Stomach (tissue), 9 donors: ENCODE data around the gene ADGRE2. TPM values are rescaled to one million over a fixed set of nuclear protein-coding genes. Genes with fewer than 3 reads are reported as not detected.

Experiments used
- DNase-seq, 2 donors: peaks; one replicate each; pipeline versions ENCODE4 v3.0.0 to v3.0.0-alpha.2; 2013 to 2019
- H3K27ac ChIP-seq, 5 donors: fragments of 200-600 bp in 4 of 5; sonication (generic) in 4 of 5; one replicate each; pipeline ENCODE4 v1.5.1; 2013 to 2019; ENCODE audit warnings: mild to moderate bottlenecking in 1 of 5, moderate library complexity in 1 of 5
- H3K27me3 ChIP-seq, 3 donors: fragments of 200-600 bp; sonication (generic); one replicate each; pipeline ENCODE4 v1.5.1; 2017 to 2019; ENCODE audit warnings: mixed run types in 1 of 3
- H3K36me3 ChIP-seq, 4 donors: fragments of 200-600 bp; sonication (generic); 1 replicate in 3 of 4; 2 replicates in 1 of 4; pipeline ENCODE4 v1.5.1; 2016 to 2019
- H3K4me1 ChIP-seq, 4 donors: fragments of 200-600 bp; sonication (generic); one replicate each; pipeline ENCODE4 v1.5.1; 2016 to 2019
- H3K4me3 ChIP-seq, 4 donors: fragments of 200-600 bp; sonication (generic) in 3 of 4; one replicate each; pipeline ENCODE4 v1.5.1; 2016 to 2019; ENCODE audit warnings: mild to moderate bottlenecking in 1 of 4
- H3K9me3 ChIP-seq, 4 donors: fragments of 200-600 bp; sonication (generic); one replicate each; pipeline ENCODE4 v1.5.1; 2016 to 2019
- CTCF ChIP-seq, 7 experiments: fragments of 450-650 bp in 4 of 7; fragments of 200-600 bp in 3 of 7; sonication (generic) in 3 of 7; IDR thresholded peaks; one replicate each; pipeline ENCODE4 v1.5.1; 2016 to 2019; ENCODE audit warnings: antibody characterized with exemption in 7 of 7, control low read depth in 2 of 7, mild to moderate bottlenecking in 1 of 7
- EP300 ChIP-seq: sonication (generic); formaldehyde crosslinking; IDR thresholded peaks from one replicate; pipeline ENCODE4 v1.6.1; 2017; ENCODE audit warnings: antibody characterized with exemption
- POLR2A ChIP-seq, 4 donors: fragments of 450-650 bp; IDR thresholded peaks; one replicate each; pipeline ENCODE4 v1.6.1; 2016; ENCODE audit warnings: antibody characterized with exemption in 4 of 4, control low read depth in 2 of 4, mild to moderate bottlenecking in 1 of 4, moderate library complexity in 1 of 4
- POLR2AphosphoS5 ChIP-seq, 3 donors: sonication (generic); formaldehyde crosslinking; IDR thresholded peaks; one replicate each; pipeline ENCODE4 v1.6.1; 2016; ENCODE audit warnings: antibody characterized with exemption in 3 of 3
- WGBS, 5 donors: extraction: QIAGEN DNeasy Blood & Tissue Kit in 3 of 5; methylation state at CpG; one replicate each; pipeline versions ENCODE4 v1.1.5 to v1.1.7; 2013 to 2018; 5-methylcytosine and 5-hydroxymethylcytosine counted together
- intact Hi-C: fragments of 100-400 bp; cut with DNase I; formaldehyde crosslinking; loops from one replicate; pipeline ENCODE4 v1.15.1; 2023; ENCODE audit warnings: low total_unique reads
- polyA plus RNA-seq, 3 donors: library from polyadenylated mRNA; stranded (reverse); fragments of 200-250 nt; gene quantifications; one replicate each; pipeline ENCODE4 v1.2.3, GENCODE V29; 2013
- total RNA-seq, 5 donors: library from RNA; depleted of rRNA; stranded (reverse); fragments of >200 nt; gene quantifications; one replicate each; pipeline versions ENCODE4 v1.1.0 to v1.2.3, GENCODE V29; 2014 to 2016
- donor health status: healthy with polysubstance abuse.
- donor health status: Bipolar disorder and iron deficiency.
- donor health status: healthy.

The ADGRE2 gene
- total and polyA plus RNA-seq, 8 donors, result 0.28 to 9.6 (median 1.7) TPM; not detected in 1

DNA sequence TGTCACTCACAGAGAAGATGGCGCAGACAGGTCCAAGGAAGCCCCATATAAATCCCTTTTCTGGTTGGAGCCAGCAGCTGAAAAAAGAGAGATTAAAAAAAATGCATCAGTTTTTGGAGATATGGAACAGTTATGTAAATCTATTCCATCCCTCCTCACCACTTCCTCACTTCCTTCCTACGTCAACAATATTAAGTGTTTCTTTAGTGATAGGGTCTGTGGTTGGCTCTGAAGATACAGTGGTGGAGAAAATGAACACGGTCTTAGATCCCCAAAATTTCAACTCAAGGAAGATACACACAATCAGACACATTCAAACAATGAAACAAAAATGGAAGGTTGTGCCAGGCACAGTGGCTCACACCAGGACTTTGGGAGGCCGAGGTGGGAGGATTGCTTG is 31.5 kb downstream of the ADGRE2 start:
- 62 to 82% (median 78%) methylated on average over 4 of the region's 4 CpGs for WGBS, 5 donors
- peaks cover 0 to 2% (median 0%) of the 10 kb centered on the region in 4 donors for H3K9me3 ChIP-seq
- DNase-seq, result no peak
- H3K4me3 ChIP-seq, result no peak overlapping the region
- no peak overlapping the region for H3K27ac ChIP-seq
- H3K36me3 ChIP-seq, result peaks cover 0 to 43% (median 3%) of the 10 kb centered on the region in 4 donors
- intact Hi-C loops, result no loop called here
- TF ChIP-seq POLR2AphosphoS5 (IDR thresholded peaks at IDR 0.05) (no peak), CTCF (IDR thresholded peaks at IDR 0.05) (no peak)
- H3K27me3 ChIP-seq, result no peaks in the 10 kb centered on the region
- H3K4me1 ChIP-seq, result no peaks in the 10 kb centered on the region

GRCh38 chr19:14735915-14736314 is 42.4 kb downstream of the ADGRE2 start:
- DNase-seq, result no peak
- WGBS, 5 donors, result 60 to 80% (median 78%) methylated on average over 5 of the region's 5 CpGs
- Histone ChIP-seq H3K4me1 (no peaks in the 10 kb centered on the region), H3K9me3 (peaks cover 0 to 26% (median 3%) of the 10 kb centered on the region in 4 donors), H3K27ac (no peak overlapping the region), H3K36me3 (peaks cover 0 to 15% (median 0%) of the 10 kb centered on the region in 4 donors), H3K27me3 (no peaks in the 10 kb centered on the region), H3K4me3 (no peak overlapping the region)
- TF ChIP-seq CTCF (IDR thresholded peaks at IDR 0.05) (no peak), POLR2AphosphoS5 (IDR thresholded peaks at IDR 0.05) (no peak), EP300 (no peak), POLR2A (IDR thresholded peaks at IDR 0.05) (no peak)
- intact Hi-C loops, result no loop called here

GRCh38 chr19:14733574-14733973 is 44.8 kb downstream of the ADGRE2 start:
- intact Hi-C loops, result no loop called here
- peaks cover 0 to 13% (median 0%) of the 10 kb centered on the region in 4 donors for H3K36me3 ChIP-seq
- TF ChIP-seq POLR2A (IDR thresholded peaks at IDR 0.05), result no peak
- no peak for TF ChIP-seq POLR2AphosphoS5 (IDR thresholded peaks at IDR 0.05)
- TF ChIP-seq CTCF (IDR thresholded peaks at IDR 0.05), result no peak
- no peak for TF ChIP-seq EP300

GRCh38 chr19:14732510-14732909 is 45.9 kb downstream of the ADGRE2 start:
- Histone ChIP-seq H3K27me3 (no peaks in the 10 kb centered on the region), H3K4me3 (no peak overlapping the region), H3K36me3 (peaks cover 0 to 9% (median 0%) of the 10 kb centered on the region in 4 donors), H3K4me1 (no peaks in the 10 kb centered on the region), H3K9me3 (peaks cover 6 to 57% (median 31%) of the 10 kb centered on the region in 4 donors), H3K27ac (no peak overlapping the region)
- intact Hi-C loops, result no loop called here
- TF ChIP-seq POLR2A (IDR thresholded peaks at IDR 0.05) (no peak), EP300 (no peak), POLR2AphosphoS5 (IDR thresholded peaks at IDR 0.05) (no peak), CTCF (IDR thresholded peaks at IDR 0.05) (no peak)
- no peak for DNase-seq

More at GRCh38 chr19:14733574-14733973, 44.8 kb downstream of the ADGRE2 start:
- no peak overlapping the region for H3K4me3 ChIP-seq
- no peak for DNase-seq
- no peak overlapping the region for H3K27ac ChIP-seq
- no peaks in the 10 kb centered on the region for H3K27me3 ChIP-seq
- H3K9me3 ChIP-seq, result peaks cover 5 to 47% (median 21%) of the 10 kb centered on the region in 4 donors
- no peaks in the 10 kb centered on the region for H3K4me1 ChIP-seq
- 25 to 85% (median 54%) methylated on average over 1 of the region's 1 CpG for WGBS, 5 donors
